GM18907 (cell line): ENCODE data around the gene GLB1L3.
"Not testable (repeated sequence)": the region's sequence is repeated elsewhere in the genome, so short reads cannot be mapped to it uniquely, and the experiment has no call there.

ENCODE experiments used
- ATAC-seq: cut with Tn5 transposase; IDR thresholded peaks from one replicate; pipeline ENCODE4 v1.9.1; 2021; ENCODE audit warnings: mild to moderate bottlenecking, moderate library complexity; ENCODE audit not compliant: unreplicated experiment

The GLB1L3 gene

DNA sequence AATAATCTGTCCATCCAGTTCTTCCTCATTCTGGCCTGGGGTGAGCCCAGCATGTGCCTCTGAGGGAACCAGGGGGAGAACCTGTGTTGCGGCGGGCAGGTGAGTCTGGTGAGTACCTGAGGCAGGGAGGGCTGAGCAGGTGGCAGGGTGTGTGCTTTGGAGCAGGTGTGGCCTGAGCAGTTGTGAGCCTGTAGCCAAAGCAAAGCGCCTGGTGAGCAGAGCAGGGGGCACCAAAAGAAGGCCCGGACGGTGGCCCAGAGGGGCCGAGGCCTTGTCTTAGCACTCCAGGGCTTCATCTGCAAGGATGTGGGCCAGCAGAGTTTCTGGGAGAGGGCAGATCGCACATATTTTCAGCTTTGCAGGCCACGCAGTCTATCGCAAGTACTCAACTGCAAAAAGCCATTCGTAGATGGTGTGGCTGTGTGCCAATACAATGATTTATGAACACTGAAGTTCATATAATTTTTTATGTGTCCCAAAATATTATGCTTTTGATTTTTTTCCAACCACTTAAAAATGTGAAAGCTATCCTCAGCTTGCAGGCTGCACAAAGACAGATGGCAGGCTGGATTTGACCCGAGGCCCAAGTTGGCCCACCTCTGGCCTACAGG lies 64.3 kb downstream of the GLB1L3 start:
- ATAC-seq, result no peak

DNA sequence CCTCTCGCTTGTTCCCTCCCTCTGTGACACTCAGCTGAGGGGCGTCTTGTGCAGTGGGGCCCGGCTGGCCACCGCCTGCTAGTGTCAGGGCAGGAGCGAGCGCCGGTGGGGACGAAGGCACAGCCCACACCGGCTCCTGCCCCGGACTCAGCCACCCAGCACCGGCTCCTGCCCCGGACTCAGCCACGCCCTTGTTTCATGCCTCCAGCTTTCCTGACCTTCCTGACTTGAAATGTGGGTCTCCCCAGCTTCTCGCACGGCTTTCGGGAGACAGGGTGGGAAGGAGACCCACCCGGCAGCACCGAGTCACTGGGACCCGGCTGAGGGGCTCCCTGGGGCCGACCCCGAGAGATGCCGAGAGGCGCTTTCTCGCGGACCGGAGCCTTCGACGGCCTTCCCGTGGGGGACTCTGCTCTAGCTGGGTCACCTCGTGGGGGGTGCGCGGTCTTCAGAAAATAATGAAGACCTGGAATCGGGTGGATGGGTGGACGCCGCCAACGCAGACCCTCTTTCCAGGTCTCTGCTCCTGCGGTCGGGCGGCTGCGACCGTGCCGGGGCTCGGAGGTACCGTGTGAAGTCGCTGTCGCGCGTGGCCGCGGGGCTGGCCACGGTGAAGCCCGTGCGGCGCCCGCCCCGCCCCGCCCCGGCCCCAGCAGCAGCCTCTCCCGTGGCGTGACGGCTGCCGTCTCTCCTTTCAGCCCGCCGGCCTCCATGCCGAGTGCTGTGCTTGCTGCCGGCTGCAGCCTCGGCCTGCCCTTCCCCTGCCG lies 65.8 kb downstream of the GLB1L3 start:
- ATAC-seq, result no peak

DNA sequence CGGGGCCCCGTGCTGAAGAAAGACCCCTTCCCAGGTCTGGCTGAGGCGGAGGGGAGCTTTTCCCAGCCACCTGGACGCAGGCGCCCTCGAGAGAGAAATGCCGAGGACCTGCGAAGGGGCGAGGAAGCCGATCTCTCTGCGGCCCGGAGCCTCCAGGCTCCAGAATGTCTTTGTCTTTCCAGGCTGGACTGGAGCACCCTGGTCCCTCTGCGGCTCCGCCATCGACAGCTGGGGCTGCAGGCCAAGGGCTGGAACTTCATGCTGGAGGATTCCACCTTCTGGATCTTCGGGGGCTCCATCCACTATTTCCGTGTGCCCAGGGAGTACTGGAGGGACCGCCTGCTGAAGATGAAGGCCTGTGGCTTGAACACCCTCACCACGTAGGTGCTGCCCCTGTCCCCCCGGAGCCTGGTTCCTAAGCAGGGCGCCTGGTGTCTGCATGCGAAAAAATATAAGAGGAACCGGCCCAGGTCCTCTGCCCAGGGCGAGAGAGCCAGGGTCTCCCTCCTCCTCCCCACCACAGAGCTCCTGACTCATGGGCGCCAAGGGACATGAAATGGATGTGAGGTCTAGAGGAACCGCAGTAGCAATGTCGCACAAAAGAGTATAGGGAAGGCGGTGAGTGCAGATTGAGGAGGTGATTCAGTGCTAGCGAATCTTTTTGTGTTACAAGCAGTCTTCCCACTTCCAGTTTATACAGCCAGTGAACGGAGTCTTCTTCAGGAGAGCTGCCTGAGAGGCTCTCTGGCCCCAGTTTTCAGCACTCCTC lies 66.6 kb downstream of the GLB1L3 start:
- no peak for ATAC-seq

DNA sequence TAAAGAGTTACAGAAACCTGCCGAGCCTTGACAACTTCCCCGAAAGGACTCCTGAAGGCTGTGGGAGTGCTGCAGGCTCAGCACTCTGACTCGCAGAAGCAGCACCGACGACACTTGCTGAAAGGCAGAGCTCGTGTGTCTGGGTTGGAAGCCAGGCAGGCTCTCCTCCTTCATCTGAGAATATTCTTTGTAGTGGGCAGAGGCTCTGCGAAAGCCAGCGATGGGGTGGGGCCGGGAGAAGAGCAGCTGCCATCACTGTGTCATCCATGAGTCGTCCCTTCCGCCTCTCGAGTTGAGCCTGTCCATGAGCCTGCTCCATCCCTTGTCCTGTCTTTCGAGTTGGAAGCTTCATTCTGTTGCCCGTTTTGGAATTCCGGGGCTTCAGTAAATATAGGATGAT lies 67.5 kb downstream of the GLB1L3 start:
- no peak for ATAC-seq

DNA sequence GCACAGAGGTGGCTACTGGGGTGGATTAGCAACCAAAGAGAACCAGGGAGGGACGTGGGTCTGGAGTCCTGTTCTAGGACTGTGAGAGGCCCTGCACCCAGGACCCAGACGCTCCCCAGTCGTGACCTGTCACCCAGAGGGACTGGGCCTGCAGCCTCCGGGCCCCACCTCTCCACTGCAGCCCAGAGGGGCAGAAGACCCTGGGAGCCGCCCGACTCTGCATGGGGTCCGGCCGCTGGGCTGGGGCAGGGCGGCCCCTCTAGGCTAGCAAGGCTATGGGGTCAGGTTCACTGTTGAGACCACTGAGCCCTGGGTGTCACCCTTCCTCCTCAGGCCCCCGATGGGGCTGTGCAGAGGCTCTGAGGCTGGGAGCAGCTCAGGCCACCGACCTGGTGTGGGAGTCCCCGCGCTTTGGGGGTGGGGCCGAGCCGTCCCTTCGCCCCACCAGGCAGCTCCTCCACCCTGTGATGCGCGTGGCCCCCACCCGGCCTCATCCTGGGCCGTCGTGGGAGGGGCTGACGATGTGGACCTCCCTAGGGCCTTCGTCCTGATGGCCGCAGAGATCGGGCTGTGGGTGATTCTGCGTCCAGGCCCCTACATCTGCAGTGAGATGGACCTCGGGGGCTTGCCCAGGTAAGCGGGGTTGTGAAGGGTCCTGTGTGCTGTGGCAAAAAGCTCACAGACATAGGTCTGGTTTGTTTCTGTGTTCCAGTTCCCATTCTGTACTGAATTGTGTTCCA lies 68.5 kb downstream of the GLB1L3 start:
- not testable (repeated sequence) for ATAC-seq

DNA sequence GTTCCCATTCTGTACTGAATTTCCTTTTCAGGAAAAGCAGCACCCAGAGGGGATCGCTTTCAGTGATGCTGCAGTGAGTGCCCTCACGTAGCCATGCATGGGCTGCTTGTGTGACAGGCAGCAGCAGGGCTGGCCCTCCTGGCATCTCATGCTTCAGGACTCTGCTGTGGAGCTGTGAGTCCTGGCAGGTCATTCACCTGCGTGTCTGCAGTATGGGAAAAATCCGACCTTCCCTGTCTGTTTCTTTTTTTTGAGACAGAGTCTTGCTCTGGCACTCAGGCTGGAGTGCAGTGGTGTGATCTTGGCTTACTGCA lies 69.0 kb downstream of the GLB1L3 start:
- ATAC-seq, result no peak

DNA sequence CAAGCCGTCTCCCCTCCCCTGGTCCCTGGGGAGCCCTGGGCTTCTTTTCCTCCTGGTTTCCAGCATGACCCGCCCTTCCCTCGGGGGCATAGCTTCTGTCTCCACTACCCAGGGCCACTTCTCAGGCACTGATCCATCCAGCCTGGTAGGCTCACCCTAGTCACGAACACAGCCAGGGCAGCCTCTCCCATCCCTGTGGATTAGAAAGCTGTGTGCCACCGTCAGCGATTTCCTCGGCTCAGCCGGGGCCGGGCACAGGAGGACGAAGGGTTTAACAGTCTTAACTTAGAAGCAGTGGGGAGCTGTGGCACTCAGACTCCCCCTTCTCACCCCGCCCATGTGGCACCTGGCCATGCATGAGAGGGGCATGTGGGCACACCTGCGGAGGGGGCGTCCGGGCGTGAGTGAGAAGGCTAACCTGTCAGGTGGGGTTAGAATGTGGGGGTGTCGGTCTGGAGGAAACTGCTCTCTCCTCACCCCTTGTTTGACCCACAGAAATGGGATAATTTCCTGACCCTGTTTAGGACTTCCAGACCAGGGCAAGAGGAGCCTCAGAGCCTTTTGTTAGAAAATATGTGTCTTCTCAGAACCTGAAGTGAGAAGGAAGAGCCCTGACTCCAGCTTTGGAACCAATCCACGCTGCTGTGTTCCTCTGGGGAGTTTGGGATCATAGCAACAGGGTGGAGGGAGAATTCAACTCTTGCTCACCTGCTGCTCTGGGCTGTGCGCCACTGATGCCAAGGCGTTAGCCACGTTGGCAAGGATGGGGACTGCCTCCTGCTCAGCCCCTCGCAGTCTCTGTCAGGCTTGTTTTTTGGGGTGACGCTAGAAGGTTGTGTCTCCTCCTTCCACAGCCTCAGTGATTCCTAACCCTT lies 70.2 kb downstream of the GLB1L3 start:
- ATAC-seq, result no peak

DNA sequence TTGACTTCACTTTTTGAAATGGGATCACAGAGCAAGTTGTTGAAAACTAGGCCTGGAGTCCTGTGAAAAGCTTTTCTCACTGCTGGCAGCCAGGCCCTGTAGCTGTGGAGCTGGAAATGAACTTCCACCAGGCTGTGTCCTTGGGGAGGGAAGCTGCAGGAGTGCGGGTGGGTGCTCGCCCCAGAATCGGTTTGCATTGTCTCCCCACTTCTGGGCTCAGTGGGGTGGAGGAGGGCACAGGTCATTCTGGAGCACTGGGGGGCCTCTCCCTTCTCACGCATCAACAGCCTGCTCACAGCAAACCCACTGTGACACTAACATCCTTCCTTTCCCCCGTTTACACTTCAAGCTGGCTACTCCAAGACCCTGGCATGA lies 70.8 kb downstream of the GLB1L3 start:
- no peak for ATAC-seq

DNA sequence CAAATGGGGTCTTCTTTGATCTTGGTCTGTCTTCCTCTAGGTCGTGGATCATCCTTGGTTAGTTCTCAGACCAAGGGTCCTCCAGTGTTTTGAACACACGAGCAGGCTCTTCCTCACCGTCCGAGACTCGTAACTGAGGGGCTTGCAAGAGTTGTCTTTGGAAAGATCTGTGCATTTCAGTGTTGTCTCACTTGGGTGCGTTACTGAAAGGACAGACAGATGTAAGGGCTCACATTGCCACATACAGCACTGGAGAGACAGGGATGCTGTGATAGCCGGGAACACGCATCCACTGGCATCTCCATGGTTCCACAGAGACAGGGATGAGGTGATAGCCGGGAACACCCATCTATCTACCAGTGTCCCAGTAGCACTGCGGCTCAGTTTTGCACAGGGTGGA lies 71.3 kb downstream of the GLB1L3 start:
- ATAC-seq, result no peak

DNA sequence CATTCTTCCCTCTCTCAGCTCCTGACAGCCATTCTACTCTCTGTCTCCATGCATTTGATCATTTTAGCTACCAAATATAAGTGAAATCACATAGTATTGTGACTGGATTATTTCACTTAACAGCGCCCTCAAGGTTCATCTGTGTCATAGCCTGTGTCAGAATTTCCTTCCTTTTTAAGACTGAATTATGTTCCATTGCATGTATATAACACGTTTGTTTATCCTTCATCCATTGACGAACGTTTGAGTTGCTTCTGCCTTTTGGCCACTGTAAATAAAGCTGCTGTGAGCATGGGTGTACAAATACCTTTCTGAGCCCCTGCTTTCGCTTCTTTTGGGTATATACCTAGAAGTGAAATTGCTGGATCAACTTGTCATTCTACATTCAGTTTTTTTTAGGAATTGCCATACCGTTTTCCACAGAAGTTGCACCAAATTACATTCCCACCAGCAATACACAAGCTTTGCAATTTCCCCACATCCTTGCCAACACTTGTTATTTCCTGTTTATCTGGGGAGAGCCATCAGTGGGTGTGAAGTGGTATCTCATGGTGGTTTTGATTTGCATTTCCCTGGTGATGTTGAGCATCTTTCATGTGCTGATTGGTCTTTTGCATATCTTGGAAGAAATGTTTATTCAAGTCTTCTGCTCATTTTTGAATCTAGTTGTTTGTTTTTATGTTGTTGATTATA lies 73.1 kb downstream of the GLB1L3 start:
- ATAC-seq, result no peak

DNA sequence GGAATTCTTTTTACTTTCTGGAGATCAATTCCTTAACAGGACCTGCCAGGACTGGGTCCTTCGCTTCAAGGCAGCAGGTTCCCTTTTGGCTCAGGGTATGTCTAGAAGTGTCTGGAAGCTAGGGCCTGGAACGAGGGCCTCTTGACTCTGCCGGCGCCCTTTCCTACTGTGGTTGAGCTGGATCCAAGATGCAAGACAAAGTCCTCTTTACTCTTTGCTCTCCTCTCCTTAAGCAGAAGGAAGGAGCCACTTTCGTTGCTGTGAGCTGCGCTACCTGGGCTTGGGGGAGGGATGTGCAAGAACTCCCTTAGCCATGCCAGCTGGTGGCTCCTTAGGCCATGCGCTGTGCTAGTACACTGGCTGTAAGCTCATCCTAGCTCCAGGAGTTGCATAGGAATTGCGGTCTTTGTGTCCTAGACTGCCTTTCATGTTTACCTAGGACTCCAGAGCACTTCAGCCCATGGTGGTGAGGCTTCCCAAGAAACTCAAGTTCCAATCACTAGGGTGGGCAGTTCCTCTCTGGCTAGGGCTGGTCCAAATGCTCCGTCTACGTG lies 73.7 kb downstream of the GLB1L3 start:
- ATAC-seq, result no peak

DNA sequence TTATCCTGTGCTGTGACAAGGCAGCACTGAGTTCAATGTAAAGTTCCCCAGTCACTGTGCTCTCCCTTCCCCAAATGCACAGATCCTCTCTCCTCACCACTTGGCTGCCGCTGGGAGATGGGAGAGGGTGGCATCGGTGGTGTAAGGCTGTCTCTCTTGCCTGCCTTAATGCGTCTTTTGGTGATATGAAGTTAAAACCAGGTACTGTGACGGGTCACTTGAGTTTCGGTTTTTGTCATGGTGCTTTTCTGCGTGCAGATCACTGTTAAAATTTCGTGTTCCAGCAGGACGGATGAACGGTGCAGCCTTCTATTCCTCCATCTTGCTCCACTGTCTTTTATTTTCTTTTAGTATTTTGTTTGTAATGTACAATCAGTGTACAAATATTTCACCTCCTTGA lies 74.2 kb downstream of the GLB1L3 start:
- no peak for ATAC-seq

DNA sequence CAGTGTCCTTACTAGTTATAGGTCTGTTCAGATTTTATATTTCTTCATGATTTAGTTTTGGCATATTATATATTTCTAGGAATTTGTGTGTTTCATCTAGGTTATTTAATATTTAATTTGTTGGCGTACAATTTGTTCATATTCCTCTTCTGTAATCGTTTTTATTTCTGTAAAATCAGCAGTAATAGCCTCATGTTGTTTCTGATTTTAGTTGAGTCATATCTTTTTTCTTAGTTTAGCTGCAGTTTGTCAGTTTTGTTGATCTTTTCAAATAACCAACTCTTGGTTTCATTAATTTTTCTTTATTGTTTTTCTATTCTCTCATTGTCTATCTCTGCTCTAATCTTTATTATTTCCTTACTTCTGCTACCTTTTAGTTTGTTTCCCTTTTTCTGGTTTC lies 75.9 kb downstream of the GLB1L3 start:
- ATAC-seq, result no peak

DNA sequence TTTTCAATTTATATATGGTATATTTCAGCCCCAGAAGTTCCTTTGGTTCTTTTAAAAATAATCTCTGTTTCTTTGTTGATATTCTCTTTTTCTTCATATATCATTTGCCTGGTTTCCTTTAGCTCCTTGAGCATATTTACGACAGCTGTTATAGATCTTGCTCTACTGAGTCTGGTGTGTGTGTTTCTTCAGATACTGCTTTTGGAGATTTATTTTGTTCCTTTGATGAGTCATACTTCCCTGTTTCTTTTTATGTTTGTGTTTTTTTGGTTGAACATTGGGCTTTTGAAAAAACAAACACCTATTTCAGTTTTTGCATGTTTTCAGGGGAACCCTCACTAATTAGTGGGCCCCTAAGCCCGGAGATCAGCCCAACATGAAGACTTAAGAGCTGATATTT lies 79.0 kb downstream of the GLB1L3 start:
- no peak for ATAC-seq

DNA sequence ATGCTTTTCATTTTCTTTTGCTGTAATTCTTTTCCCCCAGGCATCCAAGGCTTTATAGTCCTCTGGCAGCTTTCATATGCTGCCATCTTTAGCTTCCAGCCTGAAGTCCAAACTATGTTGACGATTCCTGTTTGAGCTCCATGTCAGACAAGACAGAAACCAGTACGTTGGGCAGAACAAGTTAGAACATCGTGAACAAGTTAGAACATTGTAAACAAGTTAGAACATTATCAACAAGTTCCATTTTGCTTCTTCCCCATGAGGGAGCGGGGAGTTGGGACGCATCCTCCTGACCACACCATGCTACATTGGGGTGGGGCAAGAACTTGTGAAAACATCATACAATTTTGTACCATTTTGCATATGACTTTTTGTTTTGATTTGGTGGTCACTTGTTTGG lies 79.5 kb downstream of the GLB1L3 start:
- ATAC-seq, result no peak

DNA sequence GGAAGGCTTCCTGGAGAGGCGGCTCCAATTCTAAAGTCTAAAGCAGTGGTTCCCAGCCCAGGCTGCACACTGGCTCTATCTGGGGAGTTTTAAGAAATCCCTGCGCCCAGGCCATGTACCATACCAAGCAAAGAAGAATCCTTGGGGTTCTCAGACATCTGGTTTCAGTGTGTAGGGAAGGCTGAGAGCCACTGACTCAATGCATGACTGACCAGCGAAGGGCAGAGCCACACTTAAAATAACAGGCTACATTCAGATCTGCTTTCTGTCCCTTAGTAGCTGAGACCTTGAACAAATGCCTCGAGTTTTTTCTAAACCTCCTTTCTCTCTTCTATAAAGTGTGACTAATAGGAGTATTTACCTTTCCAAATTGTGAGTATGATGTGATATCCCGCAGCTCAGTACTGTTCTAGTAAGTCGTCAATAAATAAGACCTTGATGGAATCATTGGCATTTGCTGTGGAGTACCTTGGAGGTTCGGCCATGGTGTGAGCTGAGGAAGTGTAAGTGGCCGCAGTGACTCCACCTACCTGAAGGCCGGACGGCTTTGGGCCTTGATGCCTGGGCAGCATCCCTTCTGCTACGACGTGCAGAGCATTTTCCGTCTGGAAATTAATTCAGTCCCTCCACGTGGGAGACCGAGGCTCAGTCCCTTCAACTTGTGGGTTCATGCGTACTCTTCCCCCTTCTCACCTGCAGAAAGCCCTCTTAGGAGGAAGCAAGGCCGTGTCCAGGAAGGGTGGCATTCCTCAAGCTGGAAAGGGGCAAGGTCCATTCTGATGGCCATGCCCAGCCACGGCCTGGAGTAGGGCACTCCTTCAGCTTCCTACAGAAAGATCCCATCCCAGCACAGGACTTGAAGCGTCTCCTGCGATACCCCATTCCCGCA lies 80.7 kb downstream of the GLB1L3 start:
- no peak for ATAC-seq

DNA sequence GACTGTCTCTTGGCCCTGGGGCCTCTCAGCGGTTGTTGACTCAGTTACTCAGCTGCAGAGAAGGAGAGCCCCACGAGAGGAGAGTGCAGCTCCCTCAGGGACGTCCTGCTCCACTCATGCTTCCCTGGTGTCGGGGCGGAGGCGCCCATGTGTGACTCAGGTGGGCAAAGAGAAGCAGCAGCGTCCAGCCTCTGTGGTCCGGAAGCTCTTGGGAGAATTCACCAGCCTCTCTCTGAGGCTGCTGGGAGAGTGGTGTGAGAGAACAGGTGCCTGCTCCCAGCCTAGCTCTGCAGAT lies 81.3 kb downstream of the GLB1L3 start:
- no peak for ATAC-seq

DNA sequence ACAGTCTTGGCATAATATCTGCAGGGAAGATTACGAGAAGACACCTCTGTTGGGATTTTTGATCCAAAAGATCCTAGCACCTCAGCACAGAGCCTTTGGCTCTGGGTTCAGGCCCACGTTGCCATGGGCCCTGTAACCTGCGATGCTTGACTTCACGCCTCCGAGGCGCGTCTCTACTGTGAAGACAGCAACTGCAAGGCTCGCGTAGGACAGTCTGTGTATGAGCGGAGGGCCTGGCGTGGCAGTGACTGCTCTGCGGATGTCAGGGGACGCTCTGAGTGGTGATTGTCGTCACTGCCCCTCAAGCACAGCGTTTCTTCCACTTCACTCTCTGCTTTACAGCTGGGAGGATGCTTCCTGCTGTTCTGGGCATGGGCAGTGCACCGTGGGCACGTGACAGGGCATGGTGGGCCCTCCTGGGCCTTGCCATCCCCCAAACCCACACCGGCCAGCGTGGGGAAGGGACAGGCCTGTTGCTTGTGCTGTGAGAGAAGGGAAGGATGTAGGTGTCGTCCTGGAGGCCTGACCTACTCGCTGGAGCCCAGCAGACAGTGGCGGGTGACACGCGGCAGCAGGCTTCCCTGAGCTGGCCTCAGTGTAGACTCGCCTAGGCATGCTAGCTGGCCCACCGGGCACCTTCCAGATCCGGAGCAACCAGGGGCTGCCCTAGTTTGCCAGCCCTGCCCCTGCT lies 82.1 kb downstream of the GLB1L3 start:
- no peak for ATAC-seq
